IMR-90 (cell line): ENCODE measurements around the gene HMCN1. TPM values are rescaled to one million over a fixed set of nuclear protein-coding genes. Genes with fewer than 3 reads are reported as not detected.

Experiments
- ATAC-seq: fragments of 200-7000 bp; cut with Tn5 transposase; 2 replicates; pipeline ENCODE4 v1.9.1; 2020; ENCODE audit warnings: low read depth, mild to moderate bottlenecking, moderate library complexity
- BruUV-seq: library from RNA; stranded (reverse); fragments of 400-500 nt; replicated peaks from 2 replicates; lab custom pipeline; 2021; lab: Mats Ljungman, UMichigan
- CTCF ChIA-PET: fragments of 300-600 bp; formaldehyde crosslinking; extraction: SDS; loops from one replicate; lab custom pipeline; 2021; ENCODE audit warnings: antibody characterized with exemption; lab: Yijun Ruan, JAX
- POLR2A ChIA-PET: fragments of 300-600 bp; sonication (Branson Sonifier 250); formaldehyde crosslinking; loops from one replicate; lab custom pipeline; 2022; ENCODE audit warnings: antibody characterized with exemption; ENCODE audit not compliant: unreplicated experiment; lab: Charles Lee
- DNase-seq: peaks from one replicate; pipeline ENCODE4 v3.0.0; 2013
- H2AFZ ChIP-seq: replicated peaks from 2 replicates; pipeline ENCODE3; 2013; ENCODE audit warnings: low read length, mild to moderate bottlenecking; ENCODE audit not compliant: poor library complexity
- H2AK5ac ChIP-seq: 2 replicates; pipeline ENCODE4 v1.6.1; 2013; ENCODE audit warnings: low read depth, low read length, inconsistent platforms
- H2AK9ac ChIP-seq: replicated peaks from 2 replicates; pipeline ENCODE3; 2013; ENCODE audit warnings: mild to moderate bottlenecking, low read depth, low read length, moderate library complexity; ENCODE audit not compliant: poor library complexity
- H2BK120ac ChIP-seq: 2 replicates; pipeline ENCODE4 v1.6.1; 2013; ENCODE audit warnings: low read depth, low read length, inconsistent platforms
- H2BK15ac ChIP-seq: 3 replicates; pipeline ENCODE4 v1.6.1; 2013; ENCODE audit warnings: low read depth, low read length, inconsistent platforms
- H2BK20ac ChIP-seq: 2 replicates; pipeline ENCODE4 v1.6.1; 2013; ENCODE audit warnings: low read depth, mild to moderate bottlenecking, inconsistent platforms, low read length, moderate library complexity
- H2BK5ac ChIP-seq: 2 replicates; pipeline ENCODE4 v1.6.1; 2013; ENCODE audit warnings: mild to moderate bottlenecking, low read depth, low read length, inconsistent platforms; ENCODE audit not compliant: poor library complexity, severe bottlenecking
- H3K14ac ChIP-seq: replicated peaks from 2 replicates; pipeline ENCODE4 v1.6.1; 2013; ENCODE audit warnings: low read depth, low read length, inconsistent platforms
- H3K18ac ChIP-seq: 2 replicates; pipeline ENCODE4 v1.6.1; 2013; ENCODE audit warnings: low read depth, low read length, control low read depth
- H3K23ac ChIP-seq: 2 replicates; pipeline ENCODE4 v1.6.1; 2013; ENCODE audit warnings: low read depth, low read length, inconsistent platforms
- H3K27ac ChIP-seq: 2 replicates; pipeline ENCODE4 v1.5.1; 2013; ENCODE audit warnings: mild to moderate bottlenecking, control low read depth, low read length; ENCODE audit not compliant: insufficient read depth
- H3K27me3 ChIP-seq: 2 replicates; pipeline ENCODE4 v1.6.1; 2013; ENCODE audit warnings: low read length; ENCODE audit not compliant: control insufficient read depth, insufficient read depth
- H3K36me3 ChIP-seq: 2 replicates; pipeline ENCODE4 v1.6.1; 2013; ENCODE audit warnings: low read length, mixed read lengths; ENCODE audit not compliant: control insufficient read depth, insufficient read depth
- H3K4ac ChIP-seq: 2 replicates; pipeline ENCODE4 v1.6.1; 2013; ENCODE audit warnings: low read depth, low read length, inconsistent platforms
- H3K4me1 ChIP-seq: 2 replicates; pipeline ENCODE4 v1.6.1; 2013; ENCODE audit warnings: low read length, mixed read lengths; ENCODE audit not compliant: control insufficient read depth, insufficient read depth
- H3K4me2 ChIP-seq: 2 replicates; pipeline ENCODE4 v1.6.1; 2013; ENCODE audit warnings: low read depth, mild to moderate bottlenecking, control low read depth, low read length, moderate library complexity
- H3K4me3 ChIP-seq: 2 replicates; pipeline ENCODE4 v1.5.1; 2013; ENCODE audit warnings: low read depth, mild to moderate bottlenecking, control low read depth, low read length, moderate library complexity; ENCODE audit not compliant: insufficient read depth
- H3K56ac ChIP-seq: 2 replicates; pipeline ENCODE4 v1.6.1; 2013; ENCODE audit warnings: low read length, inconsistent platforms; ENCODE audit not compliant: insufficient read depth; ENCODE audit errors: extremely low read depth
- H3K79me1 ChIP-seq, 2 experiments: 2 replicates each; pipeline ENCODE4 v1.6.1; 2013; ENCODE audit warnings: low read length in 2 of 2, inconsistent platforms in 1 of 2, low read depth in 1 of 2
- H3K9ac ChIP-seq: 2 replicates; pipeline ENCODE4 v1.6.1; 2013; ENCODE audit warnings: low read depth, low read length, control low read depth
- H3K9me1 ChIP-seq: 2 replicates; pipeline ENCODE4 v1.6.1; 2013; ENCODE audit warnings: low read length, inconsistent platforms; ENCODE audit not compliant: insufficient read depth
- H3K9me3 ChIP-seq: 2 replicates; pipeline ENCODE4 v1.6.1; 2013; ENCODE audit warnings: low read length; ENCODE audit not compliant: control insufficient read depth, insufficient read depth
- H4K20me1 ChIP-seq: 2 replicates; pipeline ENCODE4 v1.6.1; 2013; ENCODE audit warnings: low read length, inconsistent platforms; ENCODE audit not compliant: insufficient read depth
- H4K5ac ChIP-seq: 2 replicates; pipeline ENCODE4 v1.6.1; 2013; ENCODE audit warnings: mild to moderate bottlenecking, low read depth, low read length, control low read depth
- H4K8ac ChIP-seq, 2 experiments: 2 replicates each; pipeline ENCODE4 v1.6.1; 2013; ENCODE audit warnings: low read depth in 2 of 2, low read length in 2 of 2, control low read depth in 1 of 2, inconsistent platforms in 1 of 2
- H4K91ac ChIP-seq: 2 replicates; pipeline ENCODE4 v1.6.1; 2013; ENCODE audit warnings: low read depth, low read length, inconsistent platforms; ENCODE audit not compliant: insufficient read depth
- CHD1 ChIP-seq: IDR thresholded peaks from 2 replicates; pipeline ENCODE4 v1.6.1; 2012; ENCODE audit warnings: low read depth, low read length, improper control_type of control experiment
- MXI1 ChIP-seq: IDR thresholded peaks from 2 replicates; pipeline ENCODE4 v1.6.1; 2012; ENCODE audit warnings: low read depth, mild to moderate bottlenecking, low read length, moderate library complexity, borderline replicate concordance
- NFE2L2 ChIP-seq: fragments of 150-350 bp; IDR thresholded peaks from 2 replicates; pipeline ENCODE4 v1.6.1; 2016; ENCODE audit warnings: low read depth, mild to moderate bottlenecking, low read length
- POLR2A ChIP-seq: IDR thresholded peaks from 2 replicates; pipeline ENCODE4 v1.6.1; 2012; ENCODE audit warnings: mild to moderate bottlenecking, low read depth, low read length
- WGBS, 2 experiments: methylation state at CpG; one replicate each; pipeline versions ENCODE4 v1.1.5 to v1.1.7; 2013; ENCODE audit warnings: missing lambda C conversion rate in 2 of 2; ENCODE audit not compliant: insufficient read length in 1 of 2; ENCODE audit errors: extremely low coverage in 2 of 2; 5-methylcytosine and 5-hydroxymethylcytosine counted together
- dilution Hi-C: fragments of 300-500 bp; cut with HindIII; formaldehyde crosslinking; loops from one replicate; pipeline ENCODE4 v1.14.3; 2018; ENCODE audit warnings: low sequenced_read_pairs; ENCODE audit not compliant: unreplicated experiment
- in situ Hi-C: fragments of 300-500 bp; cut with MboI; formaldehyde crosslinking; loops from 3 replicates; pipeline ENCODE4 v1.14.3; 2019; ENCODE audit warnings: low sequenced_read_pairs, inconsistent platforms, mixed read lengths
- intact Hi-C: fragments of 100-400 bp; cut with micrococcal nuclease; formaldehyde crosslinking; loops from 2 replicates; pipeline ENCODE4 v1.10.0; 2022
- polyA plus RNA-seq, 3 experiments: library from polyadenylated mRNA; depleted of rRNA; stranded (reverse); fragments of >200 nt; gene quantifications; 2 replicates each; pipeline ENCODE4 v1.2.3, GENCODE V29; 2012; ENCODE audit warnings: low replicate concordance in 1 of 3
- total RNA-seq: library from RNA; depleted of rRNA; stranded (reverse); fragments of >200 nt; gene quantifications from 2 replicates; pipeline ENCODE4 v1.2.3, GENCODE V29; 2012

HMCN1 gene
- total and polyA plus RNA-seq, 2 of the 4 experiments (the other 2 are of a cell fraction) = 6.1 to 11.7 TPM

GRCh38 chr1:185912504-185912903 lies 178.3 kb downstream of the HMCN1 start:
- intact Hi-C loops = no loop called here
- Histone ChIP-seq H3K18ac (no peak overlapping the region), H3K56ac (no peak overlapping the region), H3K23ac (no peak overlapping the region), H2AK9ac (no peak overlapping the region), H3K4me1 (no peaks in the 10 kb centered on the region), H3K27ac (no peak overlapping the region), H2BK15ac (no peak overlapping the region), H2BK120ac (no peak overlapping the region), H4K8ac (no peak overlapping the region), H3K9me3 (no peaks in the 10 kb centered on the region), H2BK5ac (no peak overlapping the region), H3K9ac (no peak overlapping the region), H3K14ac (no peak overlapping the region), H3K4ac (no peak overlapping the region), H2BK20ac (no peak overlapping the region), H3K36me3 (no peaks in the 10 kb centered on the region), H3K79me1 (no peaks in the 10 kb centered on the region), H3K9me1 (no peaks in the 10 kb centered on the region), H4K5ac (no peak overlapping the region), H3K27me3 (no peaks in the 10 kb centered on the region), H3K4me2 (no peak overlapping the region), H2AFZ (no peak overlapping the region), H4K20me1 (no peaks in the 10 kb centered on the region), H3K4me3 (no peak overlapping the region), H4K91ac (no peak overlapping the region), H2AK5ac (no peak overlapping the region)
- in situ Hi-C loops = no loop called here
- no TSS peak for BruUV-seq
- CTCF ChIA-PET = no interaction called here
- no peak for ATAC-seq
- dilution Hi-C loops = no loop called here
- TF ChIP-seq POLR2A = no peak
- no peak for TF ChIP-seq NFE2L2
- TF ChIP-seq MXI1 = no peak
- TF ChIP-seq CHD1 = no peak
- WGBS, 2 experiments = no CpG with 5 or more reads among the region's 2 CpGs
- DNase-seq = no peak
- POLR2A ChIA-PET = no interaction called here
